Medulla oblongata (tissue), 1 donor: ENCODE measurements around the gene CAPN9.
A peak's percentile ranks its signal among the peaks of the same experiment; 100 is the strongest.
"Not testable (repeated sequence)": the region's sequence is repeated elsewhere in the genome, so short reads cannot be mapped to it uniquely, and the experiment has no call there.

ENCODE experiments used
- DNase-seq: peaks from one replicate; pipeline ENCODE4 v3.0.0-alpha.2; 2015; ENCODE audit errors: extremely low spot score

CAPN9 gene

GRCh38 chr1:230709619-230710542 lies 37.3 kb upstream of the CAPN9 start:
- no peak for DNase-seq

- no peak for DNase-seq
These were observed 36.7 kb upstream of the CAPN9 start for GRCh38 chr1:230710543-230710904.

- no peak for DNase-seq
These were observed 35.9 kb upstream of the CAPN9 start for GRCh38 chr1:230711245-230711644.

- no peak for DNase-seq
These were observed 34.7 kb upstream of the CAPN9 start for GRCh38 chr1:230712470-230712942.

- no peak for DNase-seq
These were observed 34.0 kb upstream of the CAPN9 start for GRCh38 chr1:230713138-230713537.

- DNase-seq = no peak
These were observed 33.7 kb upstream of the CAPN9 start for GRCh38 chr1:230713547-230713914.

- peak; percentile 92 for DNase-seq
These were observed 33.0 kb upstream of the CAPN9 start, which contains the start of gene AGT for GRCh38 chr1:230713915-230714764. Gene AGT (minus strand): TSS chr1:230714122. CDS start chr1:230710823, 3,299 bp downstream.

- no peak for DNase-seq
These were observed 31.7 kb upstream of the CAPN9 start for GRCh38 chr1:230715510-230715909.

- DNase-seq = not testable (repeated sequence)
These were observed 30.7 kb upstream of the CAPN9 start for GRCh38 chr1:230716453-230716852.

GRCh38 chr1:230717251-230717650 lies 29.9 kb upstream of the CAPN9 start:
- DNase-seq = no peak

- DNase-seq = not testable (repeated sequence)
These were observed 25.2 kb upstream of the CAPN9 start for GRCh38 chr1:230721849-230722522.

GRCh38 chr1:230725256-230726012 lies 21.8 kb upstream of the CAPN9 start:
- no peak for DNase-seq

- peak; percentile 64 for DNase-seq
These were observed 18.3 kb upstream of the CAPN9 start for GRCh38 chr1:230728710-230729392.

GRCh38 chr1:230730977-230731376 lies 16.2 kb upstream of the CAPN9 start:
- no peak for DNase-seq

GRCh38 chr1:230735447-230735846 lies 11.7 kb upstream of the CAPN9 start:
- DNase-seq = no peak

GRCh38 chr1:230737622-230738262 lies 9.4 kb upstream of the CAPN9 start:
- no peak for DNase-seq

- no peak for DNase-seq
These were observed 7.5 kb upstream of the CAPN9 start for GRCh38 chr1:230739564-230740290.

- DNase-seq = no peak
These were observed 3.3 kb upstream of the CAPN9 start for GRCh38 chr1:230743899-230744298.

GRCh38 chr1:230744382-230744781 lies 2.8 kb upstream of the CAPN9 start:
- no peak for DNase-seq
